Activated CD4-positive, CD25-positive, alpha-beta regulatory T cell treated with anti-CD3 and anti-CD28 coated beads, Interleukin-2, amount 50 U/mL, for 24 hours (primary cell): ENCODE measurements around the gene RNF11.

Source experiments
- ATAC-seq, 2 donors: fragments of 150-1000 bp; cut with Tn5 transposase; one replicate each; pipeline ENCODE4 v1.10.0; 2021; ENCODE audit warnings: mild to moderate bottlenecking in 1 of 2, moderate library complexity in 1 of 2

The RNF11 gene

DNA sequence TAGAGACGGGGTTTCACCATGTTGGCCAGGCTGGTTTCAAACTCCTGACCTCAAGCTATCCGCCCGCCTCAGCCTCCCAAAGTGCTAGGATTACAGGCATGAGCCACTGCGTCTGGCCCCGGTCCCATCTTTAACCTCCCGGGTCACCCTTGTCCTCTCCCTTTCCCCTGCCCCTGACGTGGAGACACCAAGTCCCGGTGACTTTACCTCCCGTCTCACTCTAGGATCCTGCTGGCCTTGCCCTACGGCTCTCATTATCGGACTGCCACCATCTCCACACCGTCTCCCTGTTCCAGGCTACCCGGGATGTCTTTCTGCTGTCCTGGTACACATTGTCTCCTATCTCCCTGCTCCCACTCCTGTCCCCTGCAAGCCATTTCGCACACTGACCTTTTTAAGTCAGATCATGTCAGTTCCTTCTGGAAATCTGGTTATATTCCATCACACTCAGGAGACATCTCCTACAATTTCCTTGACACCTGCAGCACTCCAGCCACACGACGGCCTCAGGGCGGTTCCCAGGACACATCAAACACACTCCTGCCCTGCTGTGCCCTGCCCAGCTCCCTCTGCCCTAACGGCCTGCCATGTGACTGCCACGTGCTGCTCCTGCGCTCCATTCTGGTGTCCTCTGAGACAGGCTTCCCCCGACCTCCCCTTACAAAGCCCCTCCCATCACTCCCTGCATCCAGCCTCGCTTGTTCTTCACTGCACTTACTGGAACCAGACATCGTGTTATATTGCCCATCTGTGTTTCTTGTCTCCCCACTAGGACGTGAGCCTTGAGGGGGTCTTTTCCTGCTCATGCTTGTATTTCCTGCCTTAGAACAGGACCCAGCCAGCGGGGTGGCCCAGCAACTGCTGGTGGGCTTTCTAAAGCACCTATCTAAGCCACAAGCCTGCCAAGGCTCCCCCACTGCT is 61.6 kb downstream of the RNF11 start:
- ATAC-seq = no peak

DNA sequence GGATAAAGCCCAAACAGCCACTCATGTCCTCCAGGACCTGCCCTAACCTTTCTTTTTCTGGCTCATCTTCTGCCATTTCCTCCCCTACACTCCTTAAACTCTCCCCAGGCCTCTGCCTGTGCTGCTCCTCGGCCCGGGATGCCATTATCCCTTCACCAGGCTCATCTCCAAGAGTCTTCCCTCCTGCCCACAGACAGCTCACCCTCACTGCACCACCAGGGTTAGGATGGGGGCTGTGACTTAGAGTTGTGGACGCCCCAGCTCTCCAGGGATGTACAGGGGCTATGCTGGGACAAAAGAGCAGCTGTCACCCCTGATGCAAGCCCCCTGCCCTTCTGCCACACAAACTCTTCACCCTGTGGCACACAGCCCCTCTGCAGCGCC is 62.2 kb downstream of the RNF11 start:
- ATAC-seq = no peak

DNA sequence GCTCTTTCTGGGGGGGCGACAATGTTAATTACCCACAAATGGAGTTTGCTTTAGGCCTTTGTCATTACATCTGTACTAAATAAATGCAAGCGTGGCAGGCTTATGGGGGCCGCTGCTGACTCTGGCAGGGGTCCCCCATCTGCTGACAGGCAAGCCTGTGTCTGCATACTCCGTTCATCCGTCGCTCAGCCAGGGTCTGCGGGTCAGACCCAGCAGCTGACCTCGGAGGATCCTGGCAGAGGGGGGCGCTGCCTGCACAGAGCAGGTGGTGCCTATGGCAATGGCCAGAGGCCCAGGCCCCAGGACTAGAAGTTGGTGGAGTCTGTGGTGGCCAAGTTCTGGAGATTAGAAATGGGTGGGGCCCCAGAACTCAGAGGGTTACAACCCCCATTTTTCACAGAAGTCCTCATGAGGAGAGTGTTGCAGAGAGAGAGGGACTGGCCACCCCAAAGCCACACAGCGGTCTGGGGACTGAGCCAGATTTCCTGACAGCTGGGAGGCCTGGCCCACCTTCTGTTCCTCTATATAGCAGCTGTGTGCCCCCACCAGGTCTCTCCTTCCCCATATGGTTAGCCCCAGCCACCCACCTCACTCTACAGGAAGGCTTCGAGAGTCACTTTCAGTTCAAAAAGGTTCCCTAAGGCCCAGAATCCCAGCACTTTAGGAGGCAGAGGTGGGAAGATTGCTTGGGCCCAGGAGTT is 63.3 kb downstream of the RNF11 start:
- no peak for ATAC-seq

DNA sequence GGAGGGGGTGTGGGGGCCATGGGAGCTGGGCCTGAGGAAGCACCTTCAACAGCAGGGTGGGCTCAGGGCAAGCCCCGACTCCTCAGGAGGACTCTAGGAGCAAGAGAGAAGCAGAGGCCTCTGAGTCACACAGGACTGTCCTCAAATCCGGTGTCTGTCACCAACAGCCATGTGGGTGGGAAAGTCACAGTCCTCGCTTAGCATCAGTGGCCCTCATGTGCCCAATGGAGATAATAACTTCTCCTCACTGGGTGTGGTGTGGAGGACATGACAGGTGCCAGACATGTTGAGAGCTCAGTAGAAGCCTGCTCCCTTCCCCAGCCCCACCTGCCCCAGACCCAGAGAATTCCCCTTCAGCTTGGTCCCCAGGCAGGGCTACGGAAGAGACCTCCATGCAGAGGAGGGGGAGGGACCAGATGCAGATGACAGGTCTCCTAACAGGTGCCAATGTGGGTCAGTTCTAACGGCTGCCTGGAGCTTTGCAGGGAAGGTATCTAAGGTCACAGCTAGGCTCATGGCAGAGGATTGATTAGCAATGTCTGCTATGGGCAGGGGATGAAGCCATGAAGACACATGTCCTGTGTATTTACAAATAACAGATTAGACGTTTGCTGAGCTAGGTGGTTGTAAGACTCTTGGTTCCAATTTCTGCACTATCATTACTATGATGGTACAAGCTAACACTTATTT is 64.1 kb downstream of the RNF11 start:
- no peak for ATAC-seq

DNA sequence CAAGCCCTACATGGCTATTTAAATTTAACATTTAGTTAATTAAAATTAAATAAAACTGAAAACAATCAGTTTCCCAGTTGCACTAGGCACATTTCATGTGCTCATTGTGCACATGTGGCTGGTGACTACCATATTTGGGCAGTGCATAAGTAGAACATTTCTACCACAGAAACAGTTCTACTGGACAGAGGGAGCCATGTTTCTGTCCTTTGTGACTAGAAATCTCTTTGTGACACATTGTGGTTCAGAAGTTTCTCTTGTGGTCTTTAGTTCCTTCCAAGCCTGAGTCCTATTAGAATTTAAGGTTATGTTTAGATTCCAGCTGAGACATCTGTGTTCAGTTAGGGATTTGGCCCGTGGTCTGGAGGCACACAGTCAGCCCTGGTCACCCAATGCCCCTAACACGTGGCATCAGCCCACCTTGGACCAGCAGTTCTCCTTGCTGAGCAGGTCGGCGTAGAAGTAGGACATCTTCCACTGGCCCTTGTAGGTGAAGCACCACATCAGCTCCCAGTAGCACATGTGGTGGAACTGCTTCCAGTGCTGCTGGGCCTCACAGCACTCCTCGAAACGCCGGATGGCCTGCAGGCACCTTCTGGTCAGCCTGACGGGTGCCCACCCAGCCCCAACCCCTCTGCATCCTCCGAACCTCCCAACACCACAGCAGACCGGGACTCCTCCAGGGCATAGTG is 65.2 kb downstream of the RNF11 start:
- ATAC-seq = no peak

DNA sequence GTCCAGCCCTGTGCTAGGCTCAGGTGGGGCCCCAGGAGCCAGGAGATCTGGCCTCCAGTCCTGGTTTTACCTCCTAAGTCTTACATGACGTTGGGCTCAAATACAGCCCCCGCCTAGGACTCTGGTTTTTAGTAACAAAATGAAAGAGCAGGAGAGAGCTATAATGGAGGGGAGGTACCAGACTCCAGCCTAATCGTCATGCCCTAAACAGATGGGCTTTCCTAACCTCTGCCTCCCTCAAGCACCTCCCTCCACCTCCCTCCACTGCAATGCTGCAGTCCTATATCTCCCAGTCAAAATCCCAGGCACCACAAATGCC is 65.7 kb downstream of the RNF11 start:
- no peak for ATAC-seq

DNA sequence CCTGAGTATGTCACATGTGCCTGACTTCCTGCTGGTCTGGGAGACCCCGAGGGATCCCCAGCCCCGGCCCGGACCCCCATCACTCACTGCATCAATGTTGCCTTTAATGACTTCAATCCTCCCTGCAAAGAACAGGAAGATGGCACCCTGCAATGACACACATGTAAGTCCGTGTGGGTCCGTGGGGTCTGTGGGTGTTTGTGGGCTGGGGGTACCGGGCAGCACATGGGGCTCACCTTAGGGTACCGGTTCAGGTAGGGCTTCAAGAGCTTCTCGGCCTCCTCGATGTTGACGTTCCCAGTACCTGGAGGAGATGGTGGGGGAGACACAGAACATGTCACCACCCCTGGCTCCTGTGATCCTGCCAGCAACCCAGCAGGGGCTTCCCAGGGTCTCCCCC is 66.2 kb downstream of the RNF11 start:
- ATAC-seq = no peak

DNA sequence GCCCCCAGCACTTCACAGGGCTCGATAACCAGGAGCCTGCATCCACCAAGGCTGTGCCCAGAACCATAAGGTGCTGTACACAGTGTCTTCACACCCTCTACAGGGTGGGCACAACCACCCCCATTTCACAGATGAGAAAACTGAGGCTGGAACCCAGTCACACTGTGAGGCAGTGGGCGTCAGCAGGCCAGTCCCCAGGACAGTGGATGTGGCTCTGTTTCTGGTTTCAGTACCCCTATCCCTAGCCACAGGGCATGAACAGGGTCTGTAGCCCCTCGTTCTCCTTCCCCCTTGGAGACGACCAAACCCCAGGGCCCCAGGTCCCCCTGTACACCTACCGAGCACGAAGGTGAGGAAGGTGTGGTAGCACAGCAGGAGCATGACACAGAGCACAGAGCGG is 66.7 kb downstream of the RNF11 start:
- ATAC-seq = no peak

DNA sequence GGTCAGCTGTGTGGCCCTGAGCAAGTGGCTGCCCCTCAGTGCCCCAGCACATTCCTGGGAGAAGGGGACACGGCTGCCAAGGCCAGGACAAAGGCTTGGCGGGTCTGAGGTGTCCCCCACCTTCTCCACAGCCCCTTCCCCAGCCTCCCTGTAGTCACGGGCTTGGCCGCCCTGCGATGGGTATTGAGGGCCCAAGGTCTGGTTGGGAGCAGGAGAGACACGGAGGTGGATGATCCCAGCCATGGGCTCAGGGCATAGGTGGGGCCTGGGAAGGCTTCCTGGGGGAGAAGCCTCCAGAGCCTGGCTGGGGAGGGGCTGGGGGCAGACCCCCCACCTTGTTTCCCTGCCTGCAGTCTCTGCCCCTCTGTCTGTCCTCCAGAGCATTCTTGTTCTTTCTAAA is 67.2 kb downstream of the RNF11 start:
- no peak for ATAC-seq

DNA sequence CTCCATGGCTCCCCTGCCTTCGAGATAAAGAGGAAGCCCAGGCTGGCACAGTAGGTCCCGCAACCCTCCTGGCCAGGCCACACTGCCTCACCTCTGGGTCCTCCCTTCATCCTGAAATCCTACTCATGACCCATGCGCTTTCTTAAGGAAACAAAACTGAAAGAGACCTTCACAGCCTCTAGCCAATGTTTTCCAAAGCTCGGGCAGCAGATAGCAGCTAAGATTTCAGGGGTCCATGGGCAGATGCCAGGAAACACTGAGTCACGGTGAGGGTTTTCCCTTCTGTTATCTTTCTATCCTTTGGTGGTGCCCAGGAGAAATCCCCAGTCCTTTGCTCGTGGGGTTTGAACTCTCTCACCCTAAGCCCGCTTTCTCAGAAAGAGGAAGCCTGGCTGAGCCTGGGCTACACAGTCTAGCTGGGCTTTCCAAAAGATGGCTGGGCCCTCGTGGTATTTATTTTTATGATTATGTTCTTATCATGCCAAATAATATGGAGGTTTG is 67.7 kb downstream of the RNF11 start:
- ATAC-seq = peak in 1 of 2 donors; percentile 67

DNA sequence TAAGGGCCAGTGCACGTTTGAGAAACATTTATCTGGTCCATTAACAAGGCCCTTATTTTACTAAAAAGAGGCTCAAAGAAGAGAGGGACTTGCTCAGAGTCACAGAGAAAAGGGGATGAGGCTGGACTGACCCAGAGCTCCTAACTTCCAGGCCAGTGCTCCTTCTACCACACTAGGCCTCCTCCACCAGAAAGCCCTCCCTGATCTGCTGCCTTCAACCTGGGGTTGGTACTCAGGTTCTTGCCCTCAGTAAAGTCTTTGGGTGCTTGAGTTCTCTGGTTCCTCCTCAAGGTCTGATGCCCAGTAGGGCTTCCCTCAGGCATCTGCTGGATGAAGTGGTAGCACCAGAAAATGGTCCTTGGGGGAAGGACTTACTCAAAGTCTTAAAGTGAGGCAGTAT is 68.3 kb downstream of the RNF11 start:
- no peak for ATAC-seq

DNA sequence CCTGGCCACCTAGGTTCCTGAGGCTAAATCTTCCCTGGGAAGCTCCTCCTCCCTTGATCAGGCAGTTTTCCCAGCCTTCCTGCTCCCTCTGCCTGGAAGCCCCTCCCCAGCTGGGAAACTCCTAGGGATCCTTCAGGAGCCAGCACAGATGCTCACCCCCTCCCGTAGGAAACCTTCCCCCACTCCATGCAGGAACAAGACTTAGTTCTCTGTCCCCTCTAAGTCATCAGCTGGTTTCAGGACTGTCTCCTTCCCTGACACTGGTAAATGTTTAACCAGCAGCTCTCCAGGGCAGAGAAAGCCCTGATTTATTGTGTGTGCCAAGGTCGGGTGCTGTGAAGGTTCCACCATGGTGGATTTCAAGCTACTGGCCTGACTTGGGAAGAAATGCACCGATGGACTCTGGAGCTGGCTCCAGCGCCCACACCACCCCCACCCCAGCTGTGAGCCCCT is 69.3 kb downstream of the RNF11 start:
- no peak for ATAC-seq

DNA sequence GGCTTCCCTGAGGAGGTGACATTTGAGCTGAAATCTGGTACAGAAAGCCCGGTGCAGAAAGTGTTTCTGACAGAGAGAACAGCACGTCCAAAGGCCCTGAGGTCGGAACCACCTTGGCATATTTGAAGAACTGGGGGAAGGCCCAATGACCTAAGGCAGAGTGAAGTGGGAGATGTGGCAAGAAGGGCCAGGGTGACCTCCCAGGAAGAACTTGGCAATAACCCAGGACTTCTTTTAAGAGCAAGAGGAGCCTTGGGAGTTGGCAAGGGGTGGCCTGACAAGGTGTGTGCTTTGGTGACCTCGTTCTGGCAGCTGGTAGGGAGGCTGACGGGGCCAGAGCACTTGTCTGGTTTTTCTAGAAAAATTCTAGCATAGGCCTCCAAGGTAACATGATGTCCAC is 70.9 kb downstream of the RNF11 start:
- no peak for ATAC-seq

DNA sequence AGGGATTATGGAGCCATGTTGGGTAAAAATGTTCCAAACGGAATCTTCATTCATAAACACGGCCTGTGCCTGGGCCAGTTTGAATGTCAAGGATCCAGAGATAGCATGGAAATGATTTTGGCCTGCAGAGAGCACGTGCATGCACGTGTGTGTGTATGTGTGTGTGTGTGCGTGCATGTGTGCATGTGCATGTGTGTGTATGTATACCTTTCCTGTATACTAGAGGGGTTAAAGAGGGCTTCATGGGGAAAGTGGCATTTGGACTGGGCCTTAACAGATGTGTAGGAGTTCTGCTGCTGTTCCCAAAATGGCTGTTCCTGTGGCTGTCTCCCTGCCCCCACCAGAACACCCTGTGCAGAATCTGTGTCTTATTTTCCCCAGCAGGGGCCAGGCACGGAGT is 72.6 kb downstream of the RNF11 start:
- ATAC-seq = no peak

DNA sequence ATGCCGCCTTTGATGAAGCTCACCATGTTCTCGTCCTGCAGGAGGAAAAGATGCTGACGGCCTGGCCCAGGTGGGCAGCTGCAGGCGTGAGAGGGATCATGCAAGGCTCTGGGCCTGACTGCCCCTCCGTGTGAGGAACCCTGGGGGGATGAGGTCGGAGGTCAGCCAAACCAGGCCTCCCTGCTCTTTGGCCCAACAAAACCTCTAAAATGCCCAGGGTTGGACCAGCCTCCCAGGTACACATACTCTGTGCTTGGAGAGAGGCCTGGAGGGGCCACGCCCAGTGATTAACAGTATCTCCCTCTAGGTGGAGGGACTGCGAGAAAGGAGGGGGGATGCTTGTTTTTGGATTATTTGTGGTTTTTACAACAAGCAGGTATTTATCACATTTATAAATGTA is 73.2 kb downstream of the RNF11 start:
- ATAC-seq = no peak

DNA sequence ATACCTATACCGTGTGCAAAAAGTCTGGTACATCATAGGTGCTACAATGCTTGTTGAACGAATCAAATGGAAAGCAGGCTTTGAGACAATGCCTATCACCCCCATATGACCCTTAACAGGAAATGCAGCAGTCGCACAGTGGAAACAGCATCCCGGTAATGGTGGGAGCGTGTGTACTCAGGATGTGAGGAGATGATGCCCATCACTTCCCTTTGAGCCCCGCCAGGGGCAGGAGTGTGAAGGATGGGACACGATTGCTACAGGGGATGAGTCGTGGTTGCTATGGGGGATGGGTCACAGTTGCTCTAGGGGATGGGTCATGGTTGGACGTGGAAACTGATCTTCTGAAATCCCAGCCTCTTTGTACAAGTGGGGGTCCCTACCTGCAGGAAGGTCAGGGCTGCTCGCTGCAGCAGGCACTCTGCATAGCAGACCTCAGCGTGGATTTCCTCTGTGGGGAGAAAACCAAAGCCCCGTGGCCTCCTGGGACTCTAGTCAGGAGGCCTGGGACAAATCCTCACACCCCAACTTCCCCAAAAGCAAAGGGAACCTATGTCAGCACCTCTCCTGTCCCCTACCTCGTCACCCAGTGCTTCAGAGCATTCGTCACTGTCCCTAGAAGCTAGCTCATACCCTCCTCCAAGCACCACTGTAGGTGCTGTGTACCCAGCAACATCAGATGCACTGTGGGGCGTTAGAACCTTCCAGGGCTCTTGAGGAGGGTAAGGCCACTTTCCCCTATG is 75.0 kb downstream of the RNF11 start:
- ATAC-seq = no peak

DNA sequence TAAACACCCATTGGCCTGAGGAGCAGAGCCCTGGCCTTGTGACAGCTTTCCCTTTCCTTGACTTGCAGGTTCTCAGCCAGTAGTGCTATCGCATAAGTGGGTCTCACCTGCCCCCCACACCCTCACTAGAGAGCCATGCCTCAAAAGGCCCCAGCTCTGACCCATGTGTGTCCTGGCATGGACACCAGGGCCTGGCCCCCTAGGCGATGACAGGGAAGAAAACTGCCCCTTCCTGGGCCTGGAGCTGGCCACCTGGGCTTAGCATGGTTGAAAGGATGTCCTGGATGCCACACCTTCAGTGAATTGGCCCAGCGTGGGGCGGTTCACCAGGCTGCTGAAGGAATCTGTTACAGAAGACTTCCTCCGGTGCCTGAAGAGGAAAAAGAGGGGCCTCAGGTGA is 75.8 kb downstream of the RNF11 start:
- ATAC-seq = no peak

DNA sequence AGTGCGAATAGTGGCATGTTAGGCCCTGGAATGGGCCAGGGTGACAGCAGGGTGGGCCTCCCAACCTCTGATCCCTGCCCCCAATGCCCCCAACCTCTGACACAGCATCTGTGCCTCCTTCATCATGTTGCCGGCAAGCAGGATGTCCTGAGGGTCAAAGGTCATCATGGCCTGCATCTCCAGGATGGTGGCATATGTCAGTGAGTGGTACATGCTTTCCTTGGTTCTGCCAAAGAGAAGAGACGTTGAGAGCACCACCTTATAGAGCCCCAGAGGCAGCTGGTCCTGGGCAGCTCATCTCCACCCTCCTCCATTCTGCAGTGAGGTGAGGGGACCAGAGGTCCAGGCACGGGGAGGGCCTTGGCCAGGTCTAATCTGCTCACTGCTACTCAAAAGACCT is 76.6 kb downstream of the RNF11 start:
- ATAC-seq = no peak

DNA sequence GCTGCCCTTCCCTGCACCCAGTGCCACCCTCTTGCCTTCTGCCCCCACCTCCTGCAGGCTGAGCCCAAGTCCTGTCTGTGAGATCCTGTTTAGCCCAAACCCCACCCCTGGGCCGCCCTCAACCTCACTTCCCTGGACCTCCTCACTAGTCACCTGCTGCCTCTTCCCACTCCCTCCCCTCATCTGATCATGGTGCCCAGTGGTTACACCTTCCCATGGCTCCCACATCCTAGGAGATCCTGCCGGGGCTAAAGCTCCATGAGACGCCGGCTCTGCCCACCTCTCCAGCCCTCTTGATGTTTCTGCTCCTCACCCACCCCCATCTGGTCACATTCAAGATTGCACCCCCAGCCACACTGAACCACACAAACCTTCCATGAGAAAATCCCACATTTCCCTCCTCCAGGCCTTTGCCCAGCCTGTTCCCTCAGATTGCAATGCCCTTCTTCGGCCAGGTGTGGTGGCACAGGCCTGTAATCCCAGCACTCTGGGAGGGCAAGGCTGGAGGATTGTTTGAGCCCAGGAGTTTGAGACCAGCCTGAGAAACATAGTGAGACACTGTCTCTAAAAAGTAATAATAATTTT is 77.3 kb downstream of the RNF11 start:
- no peak for ATAC-seq

DNA sequence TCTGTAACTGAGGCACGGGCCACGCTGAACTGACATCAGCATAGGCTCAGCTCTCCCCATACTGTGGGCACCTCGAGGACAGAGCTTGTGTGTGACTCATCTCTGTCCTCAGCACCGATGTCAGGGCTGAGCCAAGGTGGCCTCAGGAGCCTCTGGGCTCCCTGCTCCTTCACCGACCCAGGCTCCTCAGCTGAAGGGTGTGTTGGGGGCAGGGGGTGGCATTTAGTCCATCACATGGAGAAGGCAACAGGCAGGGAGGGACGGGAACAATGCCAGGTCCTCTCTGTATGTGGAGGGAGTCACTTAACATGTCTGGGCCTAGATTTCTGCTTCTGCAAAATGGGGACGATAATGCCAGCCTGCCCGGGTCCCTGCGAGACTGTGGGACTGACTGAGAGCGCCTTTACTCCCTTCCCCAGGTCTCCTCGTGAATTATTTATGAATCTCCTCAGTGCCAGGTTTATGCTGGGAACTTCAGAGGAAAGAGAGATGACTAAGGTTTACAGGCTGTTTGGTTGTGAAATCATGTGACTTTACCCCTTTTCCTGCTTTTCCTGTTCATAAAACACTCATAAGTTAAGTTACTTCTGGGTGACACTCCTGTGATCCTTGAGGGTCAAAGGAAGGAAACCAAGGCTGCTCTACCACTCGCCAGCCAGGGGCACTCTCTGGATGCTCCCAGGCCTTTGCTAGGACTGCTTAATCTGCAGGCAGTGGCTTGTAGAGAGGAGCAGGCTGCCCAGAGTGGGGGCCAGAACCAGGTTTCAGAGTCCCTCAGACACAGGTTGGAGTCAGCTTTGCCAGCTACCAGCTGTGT is 78.1 kb downstream of the RNF11 start:
- peak in 1 of 2 donors; percentile 21 for ATAC-seq

DNA sequence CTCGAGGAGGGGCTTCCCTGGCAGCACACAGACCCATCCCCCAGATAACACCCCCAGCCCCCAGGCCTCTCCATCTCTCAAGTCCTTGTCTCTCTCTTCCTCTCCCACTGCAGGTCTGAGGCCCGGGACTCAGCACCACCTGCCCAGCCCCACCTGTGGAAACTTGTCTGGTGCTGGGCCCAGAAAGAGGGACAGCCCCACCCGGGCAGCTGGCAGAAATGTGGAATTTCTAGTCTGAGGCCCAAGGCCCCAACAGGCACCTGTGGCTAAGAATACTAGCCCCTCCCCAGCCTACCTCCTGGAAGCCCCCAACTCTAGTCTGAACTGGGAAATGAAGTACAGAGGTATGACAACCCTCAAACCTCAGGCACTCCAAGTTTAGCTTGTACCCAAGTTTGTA is 78.9 kb downstream of the RNF11 start:
- no peak for ATAC-seq
